BLaER1 treated with 17β-estradiol and CSF1 and Interleukin-3, amounts not matched to agents 10 nM and 100 nM (cell line): Measurements from ENCODE around the gene SHISA5.

Experiments
- H3K27ac ChIP-seq, 11 experiments: shearing (Covaris generic); formaldehyde crosslinking; 2 replicates each; pipeline ENCODE4 v1.8.1; 2022
- H3K27me3 ChIP-seq, 11 experiments: shearing (Covaris generic); formaldehyde crosslinking; 2 replicates each; pipeline ENCODE4 v1.8.1; 2022
- H3K36me3 ChIP-seq, 11 experiments: shearing (Covaris generic); formaldehyde crosslinking; 2 replicates each; pipeline ENCODE4 v1.8.1; 2022
- H3K4me1 ChIP-seq, 10 experiments: shearing (Covaris generic); formaldehyde crosslinking; 2 replicates each; pipeline ENCODE4 v1.8.1; 2022
- H3K4me2 ChIP-seq, 11 experiments: shearing (Covaris generic); formaldehyde crosslinking; 2 replicates each; pipeline ENCODE4 v1.8.1; 2022
- H3K4me3 ChIP-seq, 10 experiments: shearing (Covaris generic); formaldehyde crosslinking; 2 replicates each; pipeline ENCODE4 v1.8.1; 2022
- H3K9ac ChIP-seq, 11 experiments: shearing (Covaris generic); formaldehyde crosslinking; 2 replicates each; pipeline ENCODE4 v1.8.1; 2022
- H3K9me3 ChIP-seq, 11 experiments: shearing (Covaris generic); formaldehyde crosslinking; replicated peaks in 1 of 11; 2 replicates each; pipeline ENCODE4 v1.8.1; 2022
- H4K20me1 ChIP-seq, 11 experiments: shearing (Covaris generic); formaldehyde crosslinking; 2 replicates each; pipeline ENCODE4 v1.8.1; 2022
- Cebpa-rat ChIP-seq, 11 experiments: shearing (Covaris generic); IDR thresholded peaks; 2 replicates each; pipeline ENCODE4 v1.8.1; 2022

SHISA5 gene

GRCh38 chr3:48433472-48434118, 70.4 kb downstream of the SHISA5 start:
- no peak overlapping the region for H3K4me2 ChIP-seq
- H3K4me3 ChIP-seq, result no peak overlapping the region
- H3K27ac ChIP-seq, result peak overlapping the region in 1 of 11 experiments; percentile 17; a peak in 1 of 22 replicates
- H3K9ac ChIP-seq, result peak overlapping the region in 6 of 11 experiments; percentile 13 to 39 (median 34); a peak in 6 of 22 replicates
- peaks cover 23 to 39% (median 29%) of the 10 kb centered on the region in 11 experiments for H3K36me3 ChIP-seq
- no peaks in the 10 kb centered on the region for H3K27me3 ChIP-seq
- no peaks in the 10 kb centered on the region for H3K9me3 ChIP-seq
- H4K20me1 ChIP-seq, result peaks cover 0 to 12% (median 0%) of the 10 kb centered on the region in 11 experiments; a peak in 5 of 22 replicates
- TF ChIP-seq Cebpa-rat (IDR thresholded peaks at IDR 0.05), result no peak
- H3K4me1 ChIP-seq, result peaks cover 25 to 58% (median 38%) of the 10 kb centered on the region in 10 experiments

GRCh38 chr3:48432411-48433371, 71.3 kb downstream of the SHISA5 start:
- Histone ChIP-seq H3K4me3 (no peak overlapping the region), H3K27ac (peak overlapping the region in 4 of 11 experiments; percentile 6 to 47 (median 24); a peak in 5 of 22 replicates), H3K4me2 (no peak overlapping the region), H3K9me3 (no peaks in the 10 kb centered on the region), H3K9ac (peak overlapping the region in 1 of 11 experiments; percentile 10; a peak in 1 of 22 replicates), H3K27me3 (no peaks in the 10 kb centered on the region), H3K4me1 (peaks cover 25 to 56% (median 42%) of the 10 kb centered on the region in 10 experiments), H4K20me1 (peaks cover 0 to 19% (median 1%) of the 10 kb centered on the region in 11 experiments; a peak in 10 of 22 replicates), H3K36me3 (peaks cover 23 to 39% (median 29%) of the 10 kb centered on the region in 11 experiments)
- TF ChIP-seq Cebpa-rat (IDR thresholded peaks at IDR 0.05), result no peak

- no peak overlapping the region for H3K4me3 ChIP-seq
These were observed 72.5 kb downstream of the SHISA5 start for GRCh38 chr3:48431224-48432029.

GRCh38 chr3:48430708-48431101, 73.3 kb downstream of the SHISA5 start:
- Histone ChIP-seq H3K9me3 (no peaks in the 10 kb centered on the region), H3K36me3 (peaks cover 23 to 39% (median 29%) of the 10 kb centered on the region in 11 experiments), H3K27ac (peak overlapping the region in 3 of 11 experiments; percentile 97 to 99 (median 98); a peak in 4 of 22 replicates), H3K4me3 (no peak overlapping the region; a peak in 1 of 20 replicates), H4K20me1 (peaks cover 0 to 37% (median 16%) of the 10 kb centered on the region in 11 experiments; a peak in 17 of 22 replicates), H3K4me2 (peak overlapping the region in 9 of 11 experiments; percentile 90 to 100 (median 99); a peak in 16 of 22 replicates), H3K4me1 (peaks cover 28 to 56% (median 46%) of the 10 kb centered on the region in 10 experiments), H3K9ac (peak overlapping the region in 5 of 11 experiments; percentile 97 to 99 (median 98); a peak in 5 of 22 replicates), H3K27me3 (no peaks in the 10 kb centered on the region)
- TF ChIP-seq Cebpa-rat (IDR thresholded peaks at IDR 0.05), result no peak

More at GRCh38 chr3:48431224-48432029, 72.5 kb downstream of the SHISA5 start:
- Histone ChIP-seq H3K36me3 (peaks cover 23 to 39% (median 29%) of the 10 kb centered on the region in 11 experiments), H3K4me2 (no peak overlapping the region), H3K9ac (0 out of 22 replicates have a peak overlapping the region, but pooled peaks of 1 of the 11 experiments have one; percentile 10), H3K9me3 (no peaks in the 10 kb centered on the region), H3K27ac (no peak overlapping the region; a peak in 1 of 22 replicates), H4K20me1 (peaks cover 0 to 32% (median 9%) of the 10 kb centered on the region in 11 experiments; a peak in 18 of 22 replicates), H3K4me1 (peaks cover 25 to 56% (median 46%) of the 10 kb centered on the region in 10 experiments), H3K27me3 (no peaks in the 10 kb centered on the region)
- no peak for TF ChIP-seq Cebpa-rat (IDR thresholded peaks at IDR 0.05)

GRCh38 chr3:48429960-48430707, 73.8 kb downstream of the SHISA5 start, which contains the start of gene PLXNB1:
Gene PLXNB1, minus strand, starts transcription at chr3:48430086. Its CDS starts 5,475 bp downstream, at chr3:48424611.
- H3K4me3 ChIP-seq, result peak within 1 kb of the TSS; percentile 88 to 97 (median 92)
- no peaks in the 10 kb centered on the region for H3K27me3 ChIP-seq
- peak within 1 kb of the TSS; percentile 89 to 100 (median 97) for H3K9ac ChIP-seq
- peaks cover 0 to 39% (median 22%) of the 10 kb centered on the region in 11 experiments; a peak in 17 of 22 replicates for H4K20me1 ChIP-seq
- peaks cover 23 to 39% (median 29%) of the 10 kb centered on the region in 11 experiments for H3K36me3 ChIP-seq
- no peak; a peak in 1 of 22 replicates for TF ChIP-seq Cebpa-rat (IDR thresholded peaks at IDR 0.05)
- peak within 1 kb of the TSS; percentile 67 to 99 (median 96) for H3K27ac ChIP-seq
- H3K4me1 ChIP-seq, result peaks cover 34 to 61% (median 49%) of the 10 kb centered on the region in 10 experiments
- peak within 1 kb of the TSS; percentile 87 to 100 (median 98) for H3K4me2 ChIP-seq
- no peaks in the 10 kb centered on the region for H3K9me3 ChIP-seq

GRCh38 chr3:48429317-48429959, 74.5 kb downstream of the SHISA5 start:
- Histone ChIP-seq H3K36me3 (peaks cover 24 to 40% (median 29%) of the 10 kb centered on the region in 11 experiments), H3K27ac (peak overlapping the region; percentile 67 to 99 (median 96)), H3K4me3 (peak overlapping the region; percentile 88 to 97 (median 92)), H3K9ac (peak overlapping the region; percentile 89 to 100 (median 97)), H4K20me1 (peaks cover 0 to 46% (median 29%) of the 10 kb centered on the region in 11 experiments; a peak in 18 of 22 replicates), H3K9me3 (no peaks in the 10 kb centered on the region), H3K4me2 (peak overlapping the region; percentile 87 to 100 (median 98)), H3K4me1 (peaks cover 36 to 62% (median 54%) of the 10 kb centered on the region in 10 experiments), H3K27me3 (no peaks in the 10 kb centered on the region)
- TF ChIP-seq Cebpa-rat (IDR thresholded peaks at IDR 0.05), result no peak
